ENCODE data around the gene KCNIP4.

DNA sequence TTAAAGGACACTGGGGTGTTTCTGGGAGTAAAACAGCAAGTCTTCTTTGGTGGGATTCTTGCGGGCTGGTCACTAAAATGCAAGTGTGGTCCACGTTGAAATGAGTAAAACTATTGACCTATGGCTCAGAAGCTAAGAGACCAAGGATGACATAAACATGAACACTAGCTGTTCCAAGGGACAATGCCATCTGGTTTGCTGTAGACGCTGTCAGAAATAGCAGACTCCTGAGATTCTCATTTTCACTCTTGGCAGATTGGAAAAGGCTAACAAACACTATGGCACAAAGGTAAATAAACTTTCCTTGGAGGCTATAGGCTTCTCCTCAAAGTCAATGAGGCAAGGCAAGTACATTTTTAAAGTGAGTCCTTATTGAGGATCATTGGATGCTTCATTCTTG, 343.6 kb downstream of the KCNIP4 start:
- TF ChIP-seq, protein P1, sequence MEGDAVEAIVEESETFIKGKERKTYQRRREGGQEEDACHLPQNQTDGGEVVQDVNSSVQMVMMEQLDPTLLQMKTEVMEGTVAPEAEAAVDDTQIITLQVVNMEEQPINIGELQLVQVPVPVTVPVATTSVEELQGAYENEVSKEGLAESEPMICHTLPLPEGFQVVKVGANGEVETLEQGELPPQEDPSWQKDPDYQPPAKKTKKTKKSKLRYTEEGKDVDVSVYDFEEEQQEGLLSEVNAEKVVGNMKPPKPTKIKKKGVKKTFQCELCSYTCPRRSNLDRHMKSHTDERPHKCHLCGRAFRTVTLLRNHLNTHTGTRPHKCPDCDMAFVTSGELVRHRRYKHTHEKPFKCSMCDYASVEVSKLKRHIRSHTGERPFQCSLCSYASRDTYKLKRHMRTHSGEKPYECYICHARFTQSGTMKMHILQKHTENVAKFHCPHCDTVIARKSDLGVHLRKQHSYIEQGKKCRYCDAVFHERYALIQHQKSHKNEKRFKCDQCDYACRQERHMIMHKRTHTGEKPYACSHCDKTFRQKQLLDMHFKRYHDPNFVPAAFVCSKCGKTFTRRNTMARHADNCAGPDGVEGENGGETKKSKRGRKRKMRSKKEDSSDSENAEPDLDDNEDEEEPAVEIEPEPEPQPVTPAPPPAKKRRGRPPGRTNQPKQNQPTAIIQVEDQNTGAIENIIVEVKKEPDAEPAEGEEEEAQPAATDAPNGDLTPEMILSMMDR (conservative IDR thresholded peaks at IDR 0.05; ENCODE audit: low read length) = no peak
- no peak for TF ChIP-seq EZH2phosphoT487 (IDR thresholded peaks at IDR 0.05; ENCODE audit: borderline replicate concordance)
